ENCODE measurements around the gene RASSF3. TPM values are rescaled to one million over a fixed set of nuclear protein-coding genes. Genes with fewer than 3 reads are reported as not detected.
A peak's percentile ranks its signal among the peaks of the same experiment; 100 is the strongest.

Gene RASSF3
- total RNA-seq, 8 experiments from 2014 or later, result 0.60 to 34.4 (median 2.8) TPM

DNA sequence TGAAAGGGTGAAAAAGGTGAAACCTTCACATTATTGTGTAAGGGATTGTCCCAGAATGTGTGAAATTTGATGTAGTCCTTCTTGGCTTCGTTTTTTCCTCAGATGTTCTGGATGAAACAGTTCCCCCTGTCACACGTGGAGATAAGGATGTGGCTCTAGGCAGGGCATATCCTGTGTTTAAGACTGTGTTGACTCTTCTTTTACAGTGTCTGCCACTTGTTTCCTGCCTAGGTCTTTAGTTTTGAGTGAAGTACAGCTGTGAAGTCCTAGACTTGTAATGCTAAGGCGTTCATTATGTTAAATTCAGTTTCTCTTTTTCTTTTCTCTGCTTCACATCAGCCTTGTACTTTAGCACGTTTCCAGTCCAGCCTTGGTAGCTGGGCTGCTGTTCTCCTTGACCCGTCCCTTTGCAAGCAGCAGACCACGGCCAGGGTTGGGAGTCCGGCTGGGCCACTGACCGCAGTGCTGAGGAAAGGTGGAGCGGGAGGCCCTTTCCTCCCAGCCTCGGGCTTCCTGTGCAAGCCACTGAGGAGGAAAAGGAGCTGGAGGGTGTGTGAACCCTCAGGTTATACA is 59.1 kb downstream of the RASSF3 start:
- peak; percentile 9 to 80 (median 48) for ATAC-seq (replicated peaks in 6 of 8)
- Histone ChIP-seq H3K4me1 (replicated peaks in 1 of 2) (peaks cover 24 to 25% of the 10 kb centered on the region in 2 donors), H3K27ac (no peak overlapping the region), H3K4me3 (no peak overlapping the region)
- 0 to 65% (median 27%) methylated on average over 1 to 10 of the region's 10 CpGs for WGBS, 10 experiments
- in situ Hi-C loops (cut with MboI; ENCODE audit: low pct_unique_long_range_greater_than_20kb in 2 of 9, low sequenced_read_pairs in 9 of 9, unreplicated experiment in 9 of 9), result no loop called here

DNA sequence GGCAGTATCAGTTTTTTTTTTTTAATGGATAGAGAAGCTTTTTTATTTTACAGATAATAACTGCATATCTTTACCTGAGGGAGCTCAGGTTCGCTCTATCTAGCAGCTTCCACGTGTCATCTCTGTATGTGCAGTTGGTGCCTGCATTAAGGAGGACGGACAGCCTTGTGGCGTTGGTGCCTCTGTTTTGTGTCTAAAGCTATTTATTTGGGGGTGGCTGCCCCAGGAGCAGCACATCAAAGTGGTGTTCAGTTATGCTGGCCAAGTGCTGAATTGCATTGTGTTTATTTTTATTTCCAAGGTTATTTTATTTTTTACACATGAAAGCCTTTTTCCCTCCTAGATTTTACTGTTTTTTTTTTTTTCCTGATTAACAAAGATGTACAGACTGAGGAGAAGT is 59.7 kb downstream of the RASSF3 start:
- 20 to 83% (median 65%) methylated on average over 1 to 4 of the region's 4 CpGs; no CpG with 5 or more reads in 2 of the 10 experiments for WGBS, 10 experiments
- peak in 3 of 8 experiments; percentile 6 to 42 (median 18) for ATAC-seq (replicated peaks in 6 of 8)
- in situ Hi-C loops (cut with MboI; ENCODE audit: low pct_unique_long_range_greater_than_20kb in 2 of 9, low sequenced_read_pairs in 9 of 9, unreplicated experiment in 9 of 9), result no loop called here

DNA sequence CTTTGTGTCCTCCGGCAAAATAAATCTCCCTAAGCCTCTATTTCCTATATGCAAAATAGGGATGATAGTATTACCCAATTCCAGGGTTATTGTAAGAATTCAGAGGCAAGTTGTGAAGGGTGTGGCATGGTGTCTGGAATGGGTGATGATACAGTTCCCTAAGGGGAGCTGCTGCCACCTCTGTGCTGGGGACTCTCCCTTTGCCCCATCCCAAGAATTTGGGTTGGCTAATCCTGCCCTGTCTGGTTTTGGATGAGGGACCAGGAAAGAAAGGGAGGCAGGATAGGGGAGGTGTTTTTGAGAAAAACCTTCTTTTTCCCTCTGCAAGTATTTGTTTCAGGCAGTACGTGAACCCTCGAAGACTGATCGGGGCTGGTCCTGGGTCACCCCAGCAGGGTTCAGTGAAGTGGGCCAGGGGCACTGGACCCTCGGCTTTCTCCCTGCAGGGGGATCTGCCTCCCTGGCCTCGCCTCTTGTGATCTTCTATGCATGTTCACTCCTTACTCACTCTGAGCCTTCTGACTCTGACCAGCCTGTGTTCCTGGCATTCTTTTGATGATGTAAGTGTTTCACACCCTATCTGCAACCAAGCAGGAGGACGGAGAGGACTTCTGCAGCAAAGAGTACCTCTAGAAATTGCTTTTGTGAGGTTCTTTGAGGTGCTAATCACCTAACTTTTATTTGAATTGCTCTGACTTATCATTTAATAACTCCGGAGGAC is 60.8 kb downstream of the RASSF3 start:
- H3K4me3 ChIP-seq, result no peak overlapping the region
- H3K4me1 ChIP-seq (replicated peaks in 1 of 2), result peaks cover 19 to 21% of the 10 kb centered on the region in 2 donors
- ATAC-seq (replicated peaks in 6 of 8), result peak; percentile 43 to 83 (median 60)
- 28 to 93% (median 83%) methylated on average over 1 to 8 of the region's 8 CpGs; no CpG with 5 or more reads in 3 of the 10 experiments for WGBS, 10 experiments
- in situ Hi-C loops (cut with MboI; ENCODE audit: low pct_unique_long_range_greater_than_20kb in 2 of 9, low sequenced_read_pairs in 9 of 9, unreplicated experiment in 9 of 9), result no loop called here
- H3K27ac ChIP-seq, result no peak overlapping the region

More for the DNA sequence above, 59.7 kb downstream of the RASSF3 start:
- Histone ChIP-seq H3K4me1 (replicated peaks in 1 of 2) (peaks cover 24 to 25% of the 10 kb centered on the region in 2 donors), H3K4me3 (no peak overlapping the region), H3K27ac (no peak overlapping the region)

DNA sequence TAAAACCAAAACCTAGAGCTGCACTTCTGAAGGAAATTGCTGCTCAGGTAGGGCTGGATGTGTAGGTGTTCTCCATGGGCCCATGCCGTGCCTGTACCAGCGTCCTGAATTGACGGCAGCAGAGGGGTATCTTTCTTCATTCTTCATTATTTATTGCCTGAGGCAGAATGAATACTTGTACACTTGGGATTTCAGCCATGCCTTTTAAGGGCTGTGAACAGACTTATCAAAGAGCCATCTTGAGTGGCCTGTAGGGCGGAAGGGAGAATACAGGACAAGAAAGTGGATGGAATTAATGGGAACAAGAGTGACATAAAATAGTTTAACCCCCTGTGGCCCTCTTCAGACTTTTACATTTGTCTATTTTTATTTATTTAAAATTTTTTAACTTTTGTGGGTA is 61.4 kb downstream of the RASSF3 start:
- H3K4me3 ChIP-seq, result no peak overlapping the region
- 77 to 100% (median 88%) methylated on average over 1 to 3 of the region's 4 CpGs; no CpG with 5 or more reads in 5 of the 10 experiments for WGBS, 10 experiments
- in situ Hi-C loops (cut with MboI; ENCODE audit: low pct_unique_long_range_greater_than_20kb in 2 of 9, low sequenced_read_pairs in 9 of 9, unreplicated experiment in 9 of 9), result no loop called here
- peaks cover 19 to 21% of the 10 kb centered on the region in 2 donors for H3K4me1 ChIP-seq (replicated peaks in 1 of 2)
- no peak overlapping the region for H3K27ac ChIP-seq
- ATAC-seq (replicated peaks in 6 of 8), result peak in 1 of 8 experiments; percentile 18

DNA sequence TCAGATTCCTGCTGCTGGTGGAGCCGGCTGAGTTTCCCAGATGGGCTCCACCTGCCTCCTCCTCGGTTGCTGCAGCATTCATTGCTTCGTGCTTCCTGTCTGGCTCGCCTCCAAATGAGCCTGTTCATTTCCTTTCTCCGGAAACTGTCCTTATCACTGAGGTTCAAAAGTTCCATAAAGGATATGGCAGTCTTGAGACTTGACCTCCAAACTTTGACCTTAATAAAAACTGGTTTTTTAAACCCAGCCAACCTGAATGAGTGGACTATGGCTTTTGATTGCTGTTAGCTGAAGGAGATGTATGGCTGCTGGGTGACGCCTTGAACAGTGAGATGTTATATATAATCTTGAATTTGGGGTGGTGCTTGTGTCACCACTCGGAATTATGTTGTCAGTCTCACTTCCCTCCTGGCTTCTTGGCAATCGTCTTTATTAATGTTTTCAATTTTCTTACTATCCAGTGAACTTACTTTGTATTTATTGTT is 62.7 kb downstream of the RASSF3 start:
- H3K4me3 ChIP-seq, result no peak overlapping the region
- peaks cover 19 to 21% of the 10 kb centered on the region in 2 donors for H3K4me1 ChIP-seq (replicated peaks in 1 of 2)
- WGBS, 10 experiments, result 0 to 80% (median 49%) methylated on average over 1 to 7 of the region's 8 CpGs; no CpG with 5 or more reads in 1 of the 10 experiments
- in situ Hi-C loops (cut with MboI; ENCODE audit: low pct_unique_long_range_greater_than_20kb in 2 of 9, low sequenced_read_pairs in 9 of 9, unreplicated experiment in 9 of 9), result no loop called here
- no peak overlapping the region for H3K27ac ChIP-seq
- ATAC-seq (replicated peaks in 6 of 8), result peak in 3 of 8 experiments; percentile 5 to 36 (median 20)

DNA sequence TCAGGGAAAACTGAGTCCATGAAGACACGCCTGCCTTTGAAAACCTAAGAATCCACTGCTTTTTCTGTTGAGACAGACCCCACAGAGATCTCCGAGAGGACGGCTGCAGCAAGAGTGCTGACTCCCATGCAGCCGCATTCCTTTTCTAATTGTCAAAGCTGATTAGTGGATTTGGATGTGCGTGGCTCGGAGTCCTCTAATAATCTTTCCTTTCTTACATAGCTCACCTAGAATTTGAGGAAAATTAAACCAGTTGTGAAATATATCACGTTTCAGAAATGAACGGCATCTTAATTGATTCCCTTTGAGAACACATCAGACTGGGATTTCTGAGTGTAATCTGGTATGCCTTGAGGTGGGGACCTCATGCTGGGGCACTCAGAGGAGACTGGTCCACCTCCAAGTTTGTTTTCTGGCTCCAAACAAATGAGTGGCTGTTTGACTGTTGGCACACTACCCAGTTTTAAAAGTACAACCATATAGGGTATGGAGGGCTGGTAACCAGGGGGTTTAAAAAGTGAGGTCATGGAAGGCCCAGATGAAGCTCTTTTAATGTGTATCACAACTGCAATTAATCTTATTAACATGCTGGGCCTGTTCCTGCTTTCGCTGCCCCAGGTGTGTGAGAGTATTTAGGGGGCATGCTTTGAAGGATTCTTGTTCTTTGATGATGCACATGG is 63.3 kb downstream of the RASSF3 start:
- ATAC-seq (replicated peaks in 6 of 8), result peak in 1 of 8 experiments; percentile 57
- Histone ChIP-seq H3K4me1 (replicated peaks in 1 of 2) (peaks cover 19 to 21% of the 10 kb centered on the region in 2 donors), H3K4me3 (no peak overlapping the region), H3K27ac (no peak overlapping the region)
- in situ Hi-C loops (cut with MboI; ENCODE audit: low pct_unique_long_range_greater_than_20kb in 2 of 9, low sequenced_read_pairs in 9 of 9, unreplicated experiment in 9 of 9), result no loop called here
- 61 to 100% (median 72%) methylated on average over 2 to 8 of the region's 9 CpGs; no CpG with 5 or more reads in 1 of the 10 experiments for WGBS, 10 experiments

DNA sequence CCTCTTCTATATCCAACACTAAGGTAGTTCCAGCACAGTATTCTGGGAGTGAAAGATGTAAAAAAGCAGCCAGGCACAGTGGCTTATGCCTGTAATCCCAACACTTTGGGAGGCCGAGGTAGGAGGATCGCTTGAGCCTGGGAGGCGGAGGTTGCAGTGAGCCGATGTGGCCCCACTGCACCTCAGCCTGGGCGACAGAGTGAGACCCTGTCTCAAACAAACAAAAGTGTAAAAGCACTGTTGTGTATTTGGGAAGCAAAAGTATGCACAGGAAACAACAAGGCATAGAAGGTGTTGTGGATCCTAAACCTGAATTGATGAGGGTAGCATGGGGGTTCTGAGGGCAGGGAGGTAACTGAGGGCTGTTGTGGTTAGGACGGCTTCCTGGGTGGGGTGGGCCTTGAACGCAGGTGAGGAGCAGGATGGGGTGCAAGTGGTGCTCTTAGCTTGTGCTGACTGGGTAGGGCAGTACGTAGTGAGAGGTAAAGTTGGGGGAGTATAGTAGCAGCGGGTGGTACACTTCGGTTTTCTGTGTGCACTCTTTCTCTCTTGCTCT is 64.2 kb downstream of the RASSF3 start:
- no peak overlapping the region for H3K27ac ChIP-seq
- in situ Hi-C loops (cut with MboI; ENCODE audit: low pct_unique_long_range_greater_than_20kb in 2 of 9, low sequenced_read_pairs in 9 of 9, unreplicated experiment in 9 of 9), result no loop called here
- peaks cover 14 to 18% of the 10 kb centered on the region in 2 donors for H3K4me1 ChIP-seq (replicated peaks in 1 of 2)
- H3K4me3 ChIP-seq, result no peak overlapping the region
- ATAC-seq (replicated peaks in 6 of 8), result no peak
- WGBS, 10 experiments, result 87 to 100% (median 97%) methylated on average over 1 to 7 of the region's 10 CpGs; no CpG with 5 or more reads in 2 of the 10 experiments

DNA sequence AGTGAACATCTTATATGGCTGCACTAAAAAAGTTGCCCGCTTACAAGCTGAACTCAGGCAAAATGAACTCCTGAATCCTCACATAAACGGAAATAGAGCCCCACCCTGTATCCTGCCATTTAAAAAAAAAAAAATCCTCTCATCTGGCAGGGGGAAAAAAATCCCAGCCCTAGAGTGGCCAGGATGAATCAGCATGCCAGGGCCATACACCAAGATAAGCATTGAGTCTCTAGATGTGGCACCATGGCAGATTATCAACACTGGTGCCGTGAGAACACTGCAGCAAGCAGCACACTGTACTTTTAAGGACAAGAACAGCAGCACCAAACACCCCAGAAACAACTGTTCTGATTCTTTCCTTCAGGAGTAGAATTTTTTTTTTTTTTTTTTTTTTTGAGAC is 65.5 kb downstream of the RASSF3 start:
- Histone ChIP-seq H3K4me3 (no peak overlapping the region), H3K27ac (no peak overlapping the region), H3K4me1 (replicated peaks in 1 of 2) (peaks cover 6 to 10% of the 10 kb centered on the region in 2 donors)
- WGBS, 10 experiments, result 43 to 100% (median 92%) methylated on average over 1 to 3 of the region's 3 CpGs; no CpG with 5 or more reads in 4 of the 10 experiments
- ATAC-seq (replicated peaks in 6 of 8), result peak in 2 of 8 experiments; percentile 7 to 15
- in situ Hi-C loops (cut with MboI; ENCODE audit: low pct_unique_long_range_greater_than_20kb in 2 of 9, low sequenced_read_pairs in 9 of 9, unreplicated experiment in 9 of 9), result loop anchor here in 2 of 9 experiments (25.0 kb wide), 2 partner anchors 113 to 138 kb away; no protein-coding TSS in a partner anchor

DNA sequence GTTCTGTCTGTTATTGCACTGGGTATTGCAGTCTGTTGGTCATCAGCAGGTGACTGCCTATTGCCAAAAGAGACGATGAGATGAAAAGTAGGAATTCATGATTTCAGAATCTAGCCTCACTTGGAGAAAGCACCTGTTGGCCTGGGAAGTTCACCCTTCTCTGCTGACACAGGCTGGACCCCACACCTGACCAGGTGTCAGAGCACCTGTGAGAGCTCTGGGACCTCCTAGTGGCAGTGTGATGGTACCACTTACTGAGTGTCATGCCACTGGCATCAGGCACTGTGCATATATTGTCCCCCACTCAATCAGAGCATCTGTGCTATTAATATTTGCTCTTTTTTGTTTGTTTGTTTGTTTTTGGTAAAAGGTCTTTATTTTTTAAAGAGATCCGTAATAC is 68.0 kb downstream of the RASSF3 start:
- 75 to 100% (median 100%) methylated on average over 1 to 2 of the region's 2 CpGs; no CpG with 5 or more reads in 1 of the 10 experiments for WGBS, 10 experiments
- no peak for ATAC-seq (replicated peaks in 6 of 8)
- no peak overlapping the region for H3K27ac ChIP-seq
- H3K4me3 ChIP-seq, result no peak overlapping the region
- H3K4me1 ChIP-seq (replicated peaks in 1 of 2), result peaks cover 0 to 6% of the 10 kb centered on the region in 2 donors
- in situ Hi-C loops (cut with MboI; ENCODE audit: low pct_unique_long_range_greater_than_20kb in 2 of 9, low sequenced_read_pairs in 9 of 9, unreplicated experiment in 9 of 9), result loop anchor here in 2 of 9 experiments (25.0 kb wide), 2 partner anchors 116 to 141 kb away; no protein-coding TSS in a partner anchor

DNA sequence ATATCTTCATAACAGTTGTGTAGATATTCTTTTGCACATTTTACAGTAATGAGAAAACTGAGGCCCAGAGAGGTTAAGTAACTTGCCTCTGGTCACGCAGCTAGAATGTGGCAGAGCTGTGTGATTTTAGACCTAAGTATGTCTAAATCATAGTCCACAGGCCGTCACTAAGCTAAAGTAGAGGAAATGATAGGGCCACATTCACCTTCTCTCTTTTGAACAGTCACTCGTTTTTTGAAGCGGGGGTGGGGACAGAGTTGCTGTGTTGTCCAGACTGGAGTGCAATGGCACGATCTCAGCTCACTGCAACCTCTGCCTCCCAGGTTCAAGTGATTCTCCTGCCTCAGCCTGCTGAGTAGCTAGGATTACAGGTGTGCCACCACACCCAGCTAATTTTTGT is 68.5 kb downstream of the RASSF3 start:
- Histone ChIP-seq H3K27ac (no peak overlapping the region), H3K4me1 (replicated peaks in 1 of 2) (peaks cover 0 to 6% of the 10 kb centered on the region in 2 donors), H3K4me3 (no peak overlapping the region)
- in situ Hi-C loops (cut with MboI; ENCODE audit: low pct_unique_long_range_greater_than_20kb in 2 of 9, low sequenced_read_pairs in 9 of 9, unreplicated experiment in 9 of 9), result loop anchor here in 2 of 9 experiments (25.0 kb wide), 2 partner anchors 117 to 142 kb away; no protein-coding TSS in a partner anchor
- 81 to 100% (median 100%) methylated on average over 1 to 4 of the region's 5 CpGs; no CpG with 5 or more reads in 3 of the 10 experiments for WGBS, 10 experiments
- no peak for ATAC-seq (replicated peaks in 6 of 8)

DNA sequence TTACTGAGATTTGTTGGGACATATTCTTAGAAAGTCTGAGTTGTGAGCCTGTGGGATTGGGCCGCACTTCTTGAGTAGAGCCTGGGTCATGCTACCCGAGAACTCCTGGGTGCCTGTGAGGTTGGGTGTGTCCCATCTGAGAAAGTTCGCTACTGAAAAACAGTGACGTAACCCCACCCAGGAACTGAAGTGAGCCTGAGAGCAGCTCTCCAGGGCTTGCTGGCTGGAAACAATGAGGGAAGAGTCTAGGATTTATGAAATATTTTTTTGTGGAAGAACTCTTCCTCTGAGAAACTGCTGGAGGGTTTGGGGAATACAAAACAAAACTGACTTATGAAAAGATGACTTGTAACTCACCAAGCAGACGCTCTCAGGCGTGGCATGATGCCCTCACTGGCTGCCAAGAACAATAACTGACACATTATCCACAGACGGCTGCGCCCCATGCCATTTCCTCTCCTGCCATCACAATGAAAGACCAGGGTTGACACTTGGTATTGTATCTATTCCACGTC is 69.2 kb downstream of the RASSF3 start:
- no peak overlapping the region for H3K4me3 ChIP-seq
- H3K4me1 ChIP-seq (replicated peaks in 1 of 2), result peaks cover 0 to 6% of the 10 kb centered on the region in 2 donors
- in situ Hi-C loops (cut with MboI; ENCODE audit: low pct_unique_long_range_greater_than_20kb in 2 of 9, low sequenced_read_pairs in 9 of 9, unreplicated experiment in 9 of 9), result loop anchor here in 2 of 9 experiments (25.0 kb wide), 2 partner anchors 117 to 142 kb away; no protein-coding TSS in a partner anchor
- H3K27ac ChIP-seq, result no peak overlapping the region
- peak in 3 of 8 experiments; percentile 83 to 97 (median 95) for ATAC-seq (replicated peaks in 6 of 8)
- WGBS, 10 experiments, result 6 to 100% (median 91%) methylated on average over 1 to 6 of the region's 9 CpGs

DNA sequence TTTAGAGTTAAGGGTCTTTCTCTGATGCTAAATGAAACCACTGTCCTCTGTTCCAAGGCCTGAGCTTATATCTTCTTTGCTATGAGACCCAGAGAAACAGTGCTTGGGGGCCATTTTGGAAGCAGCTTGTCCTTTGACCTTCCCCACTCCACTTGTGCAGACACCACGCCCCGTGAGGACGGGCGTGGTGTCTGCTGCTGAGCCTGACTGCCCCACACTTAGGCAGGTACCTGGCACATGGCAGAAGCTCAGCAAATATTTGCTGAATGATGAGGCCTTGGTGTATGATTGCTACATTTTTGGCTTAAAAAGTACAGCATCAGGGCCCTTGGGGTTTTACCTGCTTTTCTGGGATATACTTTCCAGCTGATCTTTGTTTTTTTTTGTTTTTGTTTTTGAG is 69.9 kb downstream of the RASSF3 start:
- Histone ChIP-seq H3K4me3 (no peak overlapping the region), H3K4me1 (replicated peaks in 1 of 2) (peaks cover 0 to 6% of the 10 kb centered on the region in 2 donors), H3K27ac (no peak overlapping the region)
- WGBS, 10 experiments, result 80 to 100% (median 88%) methylated on average over 2 to 4 of the region's 4 CpGs; no CpG with 5 or more reads in 6 of the 10 experiments
- in situ Hi-C loops (cut with MboI; ENCODE audit: low pct_unique_long_range_greater_than_20kb in 2 of 9, low sequenced_read_pairs in 9 of 9, unreplicated experiment in 9 of 9), result loop anchor here in 2 of 9 experiments (25.0 kb wide), 2 partner anchors 118 to 143 kb away; no protein-coding TSS in a partner anchor
- no peak for ATAC-seq (replicated peaks in 6 of 8)

All from motor neuron (in vitro differentiated cells).